GM23338 (cell line): ENCODE results near the gene MAPK13. TPM values are rescaled to one million over a fixed set of nuclear protein-coding genes. Genes with fewer than 3 reads are reported as not detected.

Experiments
- ATAC-seq: fragments of 200-7000 bp; cut with Tn5 transposase; 3 replicates; pipeline ENCODE4 v1.9.1; 2020
- DNase-seq: peaks from one replicate; pipeline ENCODE4 v3.0.0-alpha.2; 2015; ENCODE audit warnings: low spot score
- H2AFZ ChIP-seq: fragments of 200-600 bp; sonication (generic); 2 replicates; pipeline ENCODE4 v1.8.0; 2016; ENCODE audit warnings: antibody characterized with exemption, mild to moderate bottlenecking, moderate library complexity
- H3F3A ChIP-seq: fragments of 200-600 bp; sonication (generic); replicated peaks from 2 replicates; pipeline ENCODE4 v1.8.0; 2017; ENCODE audit warnings: antibody characterized with exemption, mixed run types, low read depth
- H3K27ac ChIP-seq: fragments of 200-600 bp; sonication (generic); 2 replicates; pipeline ENCODE4 v1.6.1; 2016; ENCODE audit warnings: low read depth
- H3K27me3 ChIP-seq: fragments of 200-600 bp; sonication (generic); 2 replicates; pipeline ENCODE4 v1.8.0; 2016; ENCODE audit warnings: mild to moderate bottlenecking, mixed run types, moderate library complexity; ENCODE audit not compliant: insufficient read depth
- H3K36me3 ChIP-seq: fragments of 200-600 bp; sonication (generic); 2 replicates; pipeline ENCODE4 v1.8.0; 2016; ENCODE audit warnings: mild to moderate bottlenecking; ENCODE audit not compliant: insufficient read depth
- H3K4me1 ChIP-seq: fragments of 200-600 bp; sonication (generic); 2 replicates; pipeline ENCODE4 v1.8.0; 2016; ENCODE audit warnings: mild to moderate bottlenecking, moderate library complexity; ENCODE audit not compliant: insufficient read depth
- H3K4me2 ChIP-seq: fragments of 200-600 bp; sonication (generic); 2 replicates; pipeline ENCODE4 v1.7.1; 2017; ENCODE audit warnings: mixed run types
- H3K4me3 ChIP-seq: fragments of 200-600 bp; sonication (generic); 2 replicates; pipeline ENCODE4 v1.6.1; 2016; ENCODE audit warnings: mixed run types
- H3K79me2 ChIP-seq: fragments of 200-600 bp; sonication (generic); replicated peaks from 2 replicates; pipeline ENCODE4 v1.8.0; 2017; ENCODE audit warnings: mild to moderate bottlenecking; ENCODE audit not compliant: insufficient read depth
- H3K9me2 ChIP-seq: fragments of 200-600 bp; sonication (generic); 2 replicates; pipeline ENCODE4 v1.8.0; 2017; ENCODE audit not compliant: insufficient read depth
- H4K20me1 ChIP-seq: fragments of 200-600 bp; sonication (generic); replicated peaks from 2 replicates; pipeline ENCODE4 v1.8.0; 2017; ENCODE audit warnings: mild to moderate bottlenecking; ENCODE audit not compliant: insufficient read depth
- H3K27ac Mint-ChIP-seq: 2 replicates; pipeline ENCODE4 v1.8.0; 2020; ENCODE audit warnings: inconsistent platforms, mild to moderate bottlenecking, moderate library complexity, mixed read lengths
- H3K27me3 Mint-ChIP-seq: 3 replicates; pipeline ENCODE4 v1.8.0; 2022; ENCODE audit warnings: low read depth, mild to moderate bottlenecking, moderate library complexity, mixed read lengths, inconsistent platforms; ENCODE audit not compliant: insufficient read depth, poor library complexity
- H3K36me3 Mint-ChIP-seq: 3 replicates; pipeline ENCODE4 v1.8.0; 2021; ENCODE audit warnings: low read depth, mild to moderate bottlenecking, inconsistent platforms, moderate library complexity, mixed read lengths
- H3K4me1 Mint-ChIP-seq: 3 replicates; pipeline ENCODE4 v1.8.0; 2020; ENCODE audit warnings: mild to moderate bottlenecking, inconsistent platforms, mixed read lengths
- H3K4me3 Mint-ChIP-seq: 3 replicates; pipeline ENCODE4 v1.8.0; 2021; ENCODE audit warnings: moderate library complexity, mild to moderate bottlenecking, inconsistent platforms, mixed read lengths
- H3K9me3 Mint-ChIP-seq: 3 replicates; pipeline ENCODE4 v1.8.0; 2020; ENCODE audit warnings: moderate library complexity, mild to moderate bottlenecking, inconsistent platforms, mixed read lengths
- CREB1 ChIP-seq: fragments of 250-450 bp; sonication (Bioruptor Pico); IDR thresholded peaks from 2 replicates; pipeline ENCODE4 v1.5.0; 2020; ENCODE audit warnings: low read depth, mild to moderate bottlenecking, moderate library complexity
- JUNB ChIP-seq: IDR thresholded peaks from one replicate; pipeline ENCODE4 v1.6.1; 2016; ENCODE audit warnings: antibody characterized with exemption; ENCODE audit not compliant: unreplicated experiment
- NANOG ChIP-seq: IDR thresholded peaks from 2 replicates; pipeline ENCODE4 v1.6.1; 2016; ENCODE audit warnings: antibody characterized with exemption, borderline replicate concordance
- POLR2AphosphoS5 ChIP-seq: IDR thresholded peaks from 2 replicates; pipeline ENCODE4 v1.6.1; 2016; ENCODE audit warnings: antibody characterized with exemption, low read depth
- STAT1 ChIP-seq: IDR thresholded peaks from one replicate; pipeline ENCODE4 v1.6.1; 2016; ENCODE audit warnings: antibody characterized with exemption; ENCODE audit not compliant: unreplicated experiment
- ZNF114 ChIP-seq: fragments of 250-450 bp; sonication (Bioruptor Pico); IDR thresholded peaks from 2 replicates; pipeline ENCODE4 v1.5.0; 2020; ENCODE audit warnings: mild to moderate bottlenecking, moderate library complexity
- ZNF331 ChIP-seq: fragments of 250-450 bp; sonication (Bioruptor Pico); IDR thresholded peaks from 2 replicates; pipeline ENCODE4 v1.5.0; 2020; ENCODE audit warnings: low read depth, mild to moderate bottlenecking, moderate library complexity
- polyA plus RNA-seq: library from polyadenylated mRNA; unstranded; fragments of >200 nt; fragmentation: Nextera tagmentation; extraction: Ambion mirVana; gene quantifications from 2 replicates; pipeline ENCODE4 v1.2.1, GENCODE V29; 2016
- total RNA-seq: library from RNA; depleted of rRNA; stranded (reverse); fragments of >200 nt; shearing (Covaris generic); gene quantifications from 2 replicates; pipeline ENCODE4 v1.2.3, GENCODE V29; 2014
- TF ChIP-seq, protein P1 (sequence below): IDR thresholded peaks from 2 replicates; pipeline ENCODE4 v1.6.1; 2016; ENCODE audit warnings: antibody characterized with exemption
- TF ChIP-seq, protein P2 (sequence below): IDR thresholded peaks from one replicate; pipeline ENCODE4 v1.6.1; 2018; ENCODE audit warnings: antibody characterized with exemption; ENCODE audit not compliant: unreplicated experiment
- TF ChIP-seq, protein P3 (sequence below), 2 experiments: fragments of 200-600 bp in 1 of 2; sonication (generic) in 1 of 2; conservative IDR thresholded peaks; 2 replicates each; pipeline versions ENCODE4 v1.5.1 to v1.6.1; 2016 to 2017; ENCODE audit warnings: antibody characterized with exemption in 2 of 2, low read depth in 2 of 2, mild to moderate bottlenecking in 2 of 2, moderate library complexity in 1 of 2

The MAPK13 gene
- total and polyA plus RNA-seq, 2 experiments from 2014 or later, result 6.3 to 12.3 TPM

DNA sequence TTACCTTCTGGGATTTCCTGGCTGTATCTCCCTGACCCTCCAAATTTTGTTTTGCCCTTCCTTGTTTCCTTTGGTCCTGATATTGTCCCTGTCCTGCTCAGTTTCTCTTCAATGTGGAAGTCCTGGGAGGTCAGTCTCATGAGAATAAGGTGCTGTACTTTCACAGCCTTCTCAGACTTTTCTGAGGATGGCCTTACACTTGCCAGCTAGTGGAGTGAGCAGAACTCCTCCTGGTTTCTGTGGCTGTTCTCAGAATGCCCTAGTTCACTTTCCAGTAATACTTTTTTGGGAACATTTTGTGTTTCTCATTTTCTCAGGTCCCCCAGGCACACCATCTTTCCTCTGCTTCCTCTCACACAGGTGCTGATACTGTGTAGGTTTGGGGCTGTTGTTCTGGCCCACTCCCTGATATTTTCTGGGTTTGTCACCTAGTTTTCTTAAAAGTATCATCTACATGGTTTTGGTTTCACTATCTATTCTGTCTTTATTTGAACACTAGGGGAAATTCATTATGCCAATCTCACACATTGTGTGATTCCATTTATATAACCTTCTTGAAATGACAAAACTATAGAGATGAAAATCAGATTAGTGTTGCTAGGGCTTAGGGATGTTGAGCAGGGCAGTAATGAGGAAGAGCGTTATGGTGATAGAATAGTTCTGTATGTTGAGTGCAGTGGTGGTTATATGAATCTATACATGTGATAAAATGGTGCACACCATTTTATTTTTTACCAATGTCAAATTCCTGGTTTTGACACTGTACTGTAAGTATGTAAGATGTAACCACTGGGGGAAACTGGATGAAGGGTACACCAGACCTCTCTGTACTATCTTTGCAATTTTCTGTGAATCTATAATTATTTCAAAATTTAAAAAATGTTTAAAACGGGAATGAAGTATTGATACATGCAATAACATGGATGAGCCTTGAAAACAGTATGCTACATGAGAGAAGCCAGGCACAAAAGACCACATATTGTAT, 39.0 kb downstream of the MAPK13 start:
- H3K79me2 ChIP-seq, result no peaks in the 10 kb centered on the region
- 0 out of 2 replicates have a peak overlapping the region, but pooled peaks have one; percentile 69 for H2AFZ ChIP-seq
- H3K9me2 ChIP-seq, result no peaks in the 10 kb centered on the region
- DNase-seq, result no peak
- no peak overlapping the region for H3K4me2 ChIP-seq
- no peaks in the 10 kb centered on the region for H3K27me3 ChIP-seq
- H3K36me3 ChIP-seq, result no peaks in the 10 kb centered on the region
- H3K27ac ChIP-seq, result no peak overlapping the region
- H3K4me3 Mint-ChIP-seq, result no peak overlapping the region
- no peak for TF ChIP-seq ZNF114 (CRISPR knock-in tag)
- TF ChIP-seq STAT1, result no peak
- TF ChIP-seq, protein P1, sequence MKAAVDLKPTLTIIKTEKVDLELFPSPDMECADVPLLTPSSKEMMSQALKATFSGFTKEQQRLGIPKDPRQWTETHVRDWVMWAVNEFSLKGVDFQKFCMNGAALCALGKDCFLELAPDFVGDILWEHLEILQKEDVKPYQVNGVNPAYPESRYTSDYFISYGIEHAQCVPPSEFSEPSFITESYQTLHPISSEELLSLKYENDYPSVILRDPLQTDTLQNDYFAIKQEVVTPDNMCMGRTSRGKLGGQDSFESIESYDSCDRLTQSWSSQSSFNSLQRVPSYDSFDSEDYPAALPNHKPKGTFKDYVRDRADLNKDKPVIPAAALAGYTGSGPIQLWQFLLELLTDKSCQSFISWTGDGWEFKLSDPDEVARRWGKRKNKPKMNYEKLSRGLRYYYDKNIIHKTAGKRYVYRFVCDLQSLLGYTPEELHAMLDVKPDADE, result no peak
- no peak for TF ChIP-seq NANOG
- TF ChIP-seq, protein P2, sequence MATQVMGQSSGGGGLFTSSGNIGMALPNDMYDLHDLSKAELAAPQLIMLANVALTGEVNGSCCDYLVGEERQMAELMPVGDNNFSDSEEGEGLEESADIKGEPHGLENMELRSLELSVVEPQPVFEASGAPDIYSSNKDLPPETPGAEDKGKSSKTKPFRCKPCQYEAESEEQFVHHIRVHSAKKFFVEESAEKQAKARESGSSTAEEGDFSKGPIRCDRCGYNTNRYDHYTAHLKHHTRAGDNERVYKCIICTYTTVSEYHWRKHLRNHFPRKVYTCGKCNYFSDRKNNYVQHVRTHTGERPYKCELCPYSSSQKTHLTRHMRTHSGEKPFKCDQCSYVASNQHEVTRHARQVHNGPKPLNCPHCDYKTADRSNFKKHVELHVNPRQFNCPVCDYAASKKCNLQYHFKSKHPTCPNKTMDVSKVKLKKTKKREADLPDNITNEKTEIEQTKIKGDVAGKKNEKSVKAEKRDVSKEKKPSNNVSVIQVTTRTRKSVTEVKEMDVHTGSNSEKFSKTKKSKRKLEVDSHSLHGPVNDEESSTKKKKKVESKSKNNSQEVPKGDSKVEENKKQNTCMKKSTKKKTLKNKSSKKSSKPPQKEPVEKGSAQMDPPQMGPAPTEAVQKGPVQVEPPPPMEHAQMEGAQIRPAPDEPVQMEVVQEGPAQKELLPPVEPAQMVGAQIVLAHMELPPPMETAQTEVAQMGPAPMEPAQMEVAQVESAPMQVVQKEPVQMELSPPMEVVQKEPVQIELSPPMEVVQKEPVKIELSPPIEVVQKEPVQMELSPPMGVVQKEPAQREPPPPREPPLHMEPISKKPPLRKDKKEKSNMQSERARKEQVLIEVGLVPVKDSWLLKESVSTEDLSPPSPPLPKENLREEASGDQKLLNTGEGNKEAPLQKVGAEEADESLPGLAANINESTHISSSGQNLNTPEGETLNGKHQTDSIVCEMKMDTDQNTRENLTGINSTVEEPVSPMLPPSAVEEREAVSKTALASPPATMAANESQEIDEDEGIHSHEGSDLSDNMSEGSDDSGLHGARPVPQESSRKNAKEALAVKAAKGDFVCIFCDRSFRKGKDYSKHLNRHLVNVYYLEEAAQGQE, result no peak
- TF ChIP-seq, protein P3, sequence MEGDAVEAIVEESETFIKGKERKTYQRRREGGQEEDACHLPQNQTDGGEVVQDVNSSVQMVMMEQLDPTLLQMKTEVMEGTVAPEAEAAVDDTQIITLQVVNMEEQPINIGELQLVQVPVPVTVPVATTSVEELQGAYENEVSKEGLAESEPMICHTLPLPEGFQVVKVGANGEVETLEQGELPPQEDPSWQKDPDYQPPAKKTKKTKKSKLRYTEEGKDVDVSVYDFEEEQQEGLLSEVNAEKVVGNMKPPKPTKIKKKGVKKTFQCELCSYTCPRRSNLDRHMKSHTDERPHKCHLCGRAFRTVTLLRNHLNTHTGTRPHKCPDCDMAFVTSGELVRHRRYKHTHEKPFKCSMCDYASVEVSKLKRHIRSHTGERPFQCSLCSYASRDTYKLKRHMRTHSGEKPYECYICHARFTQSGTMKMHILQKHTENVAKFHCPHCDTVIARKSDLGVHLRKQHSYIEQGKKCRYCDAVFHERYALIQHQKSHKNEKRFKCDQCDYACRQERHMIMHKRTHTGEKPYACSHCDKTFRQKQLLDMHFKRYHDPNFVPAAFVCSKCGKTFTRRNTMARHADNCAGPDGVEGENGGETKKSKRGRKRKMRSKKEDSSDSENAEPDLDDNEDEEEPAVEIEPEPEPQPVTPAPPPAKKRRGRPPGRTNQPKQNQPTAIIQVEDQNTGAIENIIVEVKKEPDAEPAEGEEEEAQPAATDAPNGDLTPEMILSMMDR (conservative IDR thresholded peaks at IDR 0.05; ENCODE audit: low read depth in 2 of 2), result no peak
- TF ChIP-seq ZNF331 (CRISPR knock-in tag), result no peak
- TF ChIP-seq POLR2AphosphoS5, result no peak
- no peak for TF ChIP-seq CREB1 (CRISPR knock-in tag)
- no peak for TF ChIP-seq JUNB
- no peaks in the 10 kb centered on the region for H3K4me1 Mint-ChIP-seq
- H4K20me1 ChIP-seq, result no peaks in the 10 kb centered on the region
- H3K4me3 ChIP-seq, result no peak overlapping the region
- H3K27ac Mint-ChIP-seq, result no peak overlapping the region
- ATAC-seq, result no peak
- H3F3A ChIP-seq, result no peaks in the 10 kb centered on the region
- H3K4me1 ChIP-seq, result no peaks in the 10 kb centered on the region
- no peaks in the 10 kb centered on the region for H3K36me3 Mint-ChIP-seq
- no peaks in the 10 kb centered on the region for H3K27me3 Mint-ChIP-seq
- no peaks in the 10 kb centered on the region for H3K9me3 Mint-ChIP-seq
